Urinary bladder (tissue), 4 donors: Measurements from ENCODE around the gene ZNF625. TPM values are rescaled to one million over a fixed set of nuclear protein-coding genes. Genes with fewer than 3 reads are reported as not detected.

Source experiments
- DNase-seq: peaks from one replicate; pipeline ENCODE4 v3.0.0-alpha.2; 2015; ENCODE audit errors: extremely low spot score
- H3K27ac ChIP-seq: one replicate; pipeline ENCODE4 v1.5.1; 2013; ENCODE audit warnings: low read depth, mild to moderate bottlenecking, moderate library complexity
- H3K36me3 ChIP-seq: one replicate; pipeline ENCODE4 v1.6.1; 2013; ENCODE audit warnings: mild to moderate bottlenecking, moderate library complexity; ENCODE audit not compliant: insufficient read depth
- H3K4me1 ChIP-seq: one replicate; pipeline ENCODE4 v1.6.1; 2013; ENCODE audit warnings: mild to moderate bottlenecking, moderate library complexity; ENCODE audit not compliant: insufficient read depth
- H3K4me3 ChIP-seq: one replicate; pipeline ENCODE4 v1.5.1; 2013; ENCODE audit warnings: low read depth, low read length
- WGBS: extraction: QIAGEN DNeasy Blood & Tissue Kit; methylation state at CpG from one replicate; pipeline ENCODE4 v1.1.7; 2013; 5-methylcytosine and 5-hydroxymethylcytosine counted together
- polyA plus RNA-seq: library from polyadenylated mRNA; stranded (reverse); fragments of 200-250 nt; gene quantifications from one replicate; pipeline ENCODE4 v1.2.3, GENCODE V29; 2013
- total RNA-seq: library from RNA; depleted of rRNA; stranded (reverse); fragments of >200 nt; gene quantifications from one replicate; pipeline ENCODE4 v1.2.3, GENCODE V29; 2014
- donor health status: healthy with polysubstance abuse.
- donor health status: healthy.

ZNF625 gene
- total and polyA plus RNA-seq, 2 donors, result 1.6 to 26.9 TPM

DNA sequence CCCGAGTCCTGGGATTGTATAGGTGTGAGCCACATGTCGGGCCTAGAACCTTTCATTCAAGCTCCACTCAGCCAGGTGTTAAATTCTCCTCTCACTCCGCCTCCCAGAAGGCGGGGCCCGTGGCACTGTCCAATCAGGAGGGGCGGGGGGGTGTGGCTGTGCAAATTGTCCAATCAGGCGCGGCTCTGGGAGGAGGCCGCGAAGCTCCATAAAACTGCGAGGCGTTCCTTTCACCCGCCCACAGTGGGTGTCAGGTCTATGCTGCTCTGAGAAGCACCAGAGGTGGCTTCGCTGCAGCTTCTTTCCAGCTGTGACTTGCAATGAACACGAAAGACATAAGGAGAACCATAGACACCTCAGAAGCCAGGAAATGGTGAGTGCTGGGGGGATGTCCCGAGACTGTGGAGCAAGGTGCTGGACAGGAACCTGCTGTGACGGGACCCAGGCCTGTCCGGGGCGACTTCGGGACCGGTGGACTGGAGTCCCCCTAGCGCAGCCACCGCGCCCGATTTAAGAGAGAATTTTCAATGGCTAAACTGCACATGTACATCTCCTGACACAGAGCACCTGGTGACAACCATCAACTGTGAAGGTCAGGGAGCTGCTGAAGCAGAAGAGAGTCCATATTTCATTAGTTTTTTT, 3.4 kb upstream of the ZNF625 start:
- no peak overlapping the region for H3K27ac ChIP-seq
- no peaks in the 10 kb centered on the region for H3K4me1 ChIP-seq
- H3K4me3 ChIP-seq, result no peak overlapping the region
- WGBS, result 92% methylated on average over 25 of the region's 25 CpGs
- H3K36me3 ChIP-seq, result no peaks in the 10 kb centered on the region
- DNase-seq, result no peak

DNA sequence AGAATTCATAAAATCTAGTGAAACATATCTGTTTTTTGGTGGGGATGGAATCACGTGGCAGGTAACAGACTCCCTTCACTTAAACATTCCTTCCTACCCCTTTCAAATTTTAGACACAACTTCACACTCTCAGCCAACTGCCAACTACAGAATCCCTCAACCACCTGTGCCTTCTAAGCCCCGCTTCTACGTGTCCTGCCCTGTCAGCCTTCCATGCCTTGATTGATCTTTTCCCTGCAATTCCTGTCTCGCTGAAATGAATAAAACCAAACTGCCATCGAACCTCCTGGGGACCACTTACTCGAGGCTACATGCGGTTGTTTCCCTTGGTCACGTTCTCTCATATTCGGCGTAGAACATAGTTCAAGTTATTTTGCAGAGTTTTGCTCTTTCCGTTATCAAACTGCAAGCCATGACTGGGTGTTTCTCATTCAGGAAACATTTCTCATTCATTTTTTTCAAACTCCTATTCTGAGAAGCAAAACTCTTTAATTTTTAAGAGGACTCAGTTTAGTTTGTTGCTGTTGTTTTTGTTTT, 1.1 kb downstream of the ZNF625 start:
- no peak for DNase-seq
- Histone ChIP-seq H3K27ac (no peak overlapping the region), H3K4me3 (peak overlapping the region; percentile 79), H3K36me3 (no peaks in the 10 kb centered on the region), H3K4me1 (no peaks in the 10 kb centered on the region)
- 16% methylated on average over 11 of the region's 11 CpGs for WGBS

DNA sequence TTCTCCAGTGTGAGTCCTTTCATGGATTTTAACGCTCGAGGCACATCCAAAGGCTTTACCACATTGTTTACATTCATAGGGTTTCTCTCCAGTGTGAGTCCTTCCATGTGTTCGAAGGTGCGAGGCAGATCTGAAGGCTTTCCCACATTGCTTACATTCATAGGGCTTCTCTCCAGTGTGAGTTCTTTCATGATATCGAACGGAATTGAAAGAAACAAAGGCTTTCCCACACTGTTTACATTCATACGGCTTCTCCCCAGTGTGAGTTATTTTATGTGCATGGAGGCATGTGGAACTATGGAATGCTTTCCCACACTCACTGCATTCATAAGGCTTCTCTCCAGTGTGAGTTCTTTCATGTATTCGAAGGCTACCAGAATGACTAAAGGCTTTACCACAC, 11.2 kb downstream of the ZNF625 start:
- Histone ChIP-seq H3K36me3 (peaks cover 7% of the 10 kb centered on the region), H3K4me1 (no peaks in the 10 kb centered on the region), H3K27ac (no peak overlapping the region), H3K4me3 (no peak overlapping the region)
- 95% methylated on average over 8 of the region's 8 CpGs for WGBS
- DNase-seq, result no peak

DNA sequence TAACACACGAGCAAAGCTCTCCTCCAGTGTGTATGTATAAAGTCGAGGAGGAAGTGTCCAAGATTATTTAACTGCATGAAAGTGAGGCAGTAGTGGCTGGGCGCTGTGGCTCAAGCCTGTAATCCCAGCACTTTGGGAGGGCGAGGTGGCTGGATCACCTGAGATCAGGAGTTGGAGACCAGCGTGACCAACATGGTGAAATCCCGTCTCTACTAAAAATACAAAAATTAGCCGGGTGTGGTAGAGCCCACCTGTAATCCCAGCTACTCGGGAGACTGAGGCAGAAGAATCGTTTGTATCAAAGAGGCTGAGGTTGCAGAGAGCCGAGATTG, 15.2 kb downstream of the ZNF625 start:
- Histone ChIP-seq H3K4me1 (no peaks in the 10 kb centered on the region), H3K36me3 (peaks cover 7% of the 10 kb centered on the region), H3K4me3 (no peak overlapping the region), H3K27ac (no peak overlapping the region)
- 58% methylated on average over 10 of the region's 10 CpGs for WGBS
- no peak for DNase-seq

DNA sequence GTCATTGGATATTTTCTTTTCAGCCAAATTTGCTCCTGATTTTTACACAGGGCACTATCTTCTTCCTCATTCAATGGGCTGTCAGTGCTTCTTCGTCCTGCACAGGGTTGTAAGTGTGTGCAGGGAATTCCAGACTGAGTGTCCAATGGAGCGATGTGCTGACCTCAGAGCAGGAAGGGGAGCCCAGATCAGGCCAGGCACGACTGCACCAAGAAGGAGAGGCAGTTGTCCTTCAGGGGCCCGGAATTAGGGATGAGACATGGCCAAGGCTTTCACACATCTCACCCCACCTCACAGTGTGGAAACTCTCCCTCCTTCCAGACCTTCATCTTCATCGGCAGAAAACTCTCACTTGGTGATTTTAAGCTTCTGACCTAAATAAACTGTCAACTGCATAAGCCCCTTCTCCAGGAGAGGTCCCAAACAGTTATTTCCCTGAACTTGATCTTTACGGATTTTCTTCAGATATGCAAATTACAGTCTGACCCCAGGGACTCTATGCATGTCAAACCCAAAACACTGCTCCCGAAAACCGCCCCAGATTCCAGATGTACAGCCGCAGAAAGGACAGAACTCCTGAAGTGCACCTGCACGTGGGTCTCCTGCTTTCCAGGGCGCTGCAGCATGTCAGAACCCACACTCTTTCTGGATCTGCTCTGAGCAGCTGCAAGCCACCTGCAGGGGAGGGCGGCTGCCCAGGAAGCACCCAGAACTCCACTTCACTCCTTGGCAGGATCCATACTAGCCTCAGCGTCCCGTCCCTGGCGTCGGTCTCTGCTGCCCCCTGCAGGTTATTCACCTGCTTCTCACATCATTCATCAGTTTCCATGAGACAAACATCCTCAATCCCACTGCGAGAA, 15.8 kb downstream of the ZNF625 start:
- 5% methylated on average over 17 of the region's 17 CpGs for WGBS
- Histone ChIP-seq H3K36me3 (peaks cover 6% of the 10 kb centered on the region), H3K4me3 (peak overlapping the region; percentile 77), H3K4me1 (no peaks in the 10 kb centered on the region), H3K27ac (no peak overlapping the region)
- DNase-seq, result peak; percentile 61

DNA sequence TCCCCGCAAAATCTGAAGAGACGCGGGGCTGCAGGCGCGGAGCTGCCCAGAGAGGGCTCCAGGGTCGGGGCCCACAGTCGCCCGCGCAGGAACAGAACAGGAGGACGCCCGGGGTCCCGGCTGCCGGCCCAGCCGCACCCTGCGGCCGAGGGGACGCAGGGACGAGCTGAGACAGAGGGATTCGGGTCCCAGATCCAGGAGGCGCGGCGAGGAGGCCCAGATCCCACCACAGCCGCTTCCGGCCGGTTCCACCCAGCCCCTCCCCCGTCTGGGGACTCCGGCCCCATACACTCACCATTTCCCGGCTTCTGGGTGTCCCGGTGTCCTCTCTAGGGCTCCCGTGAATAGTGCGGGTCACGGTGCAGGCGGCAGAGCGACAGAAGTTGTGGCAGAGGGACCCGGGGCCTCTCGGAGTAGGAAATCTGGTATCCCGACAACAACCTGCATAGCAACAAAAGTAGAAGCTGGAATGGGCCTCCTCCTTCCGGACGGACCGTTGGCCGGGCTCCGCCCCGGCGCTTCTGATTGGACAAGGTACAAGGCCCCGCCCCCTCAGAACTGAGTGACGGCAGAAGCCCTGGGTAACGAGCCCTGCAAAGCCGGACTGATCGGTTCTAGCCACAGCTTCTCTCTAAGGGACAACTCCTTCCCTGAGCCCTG, 16.5 kb downstream of the ZNF625 start, which contains the start of gene ZNF20:
TSS of gene ZNF20 (minus strand) at position 466 of the 660 bp plus-strand sequence. CDS start at position 298, 168 bp downstream.
- H3K27ac ChIP-seq, result peak within 1 kb of the TSS; percentile 84
- no peaks in the 10 kb centered on the region for H3K4me1 ChIP-seq
- peak within 1 kb of the TSS; percentile 77 for H3K4me3 ChIP-seq
- H3K36me3 ChIP-seq, result peaks cover 4% of the 10 kb centered on the region
- DNase-seq, result peak; percentile 90
- under 1% methylated on average over 49 of the region's 49 CpGs for WGBS

DNA sequence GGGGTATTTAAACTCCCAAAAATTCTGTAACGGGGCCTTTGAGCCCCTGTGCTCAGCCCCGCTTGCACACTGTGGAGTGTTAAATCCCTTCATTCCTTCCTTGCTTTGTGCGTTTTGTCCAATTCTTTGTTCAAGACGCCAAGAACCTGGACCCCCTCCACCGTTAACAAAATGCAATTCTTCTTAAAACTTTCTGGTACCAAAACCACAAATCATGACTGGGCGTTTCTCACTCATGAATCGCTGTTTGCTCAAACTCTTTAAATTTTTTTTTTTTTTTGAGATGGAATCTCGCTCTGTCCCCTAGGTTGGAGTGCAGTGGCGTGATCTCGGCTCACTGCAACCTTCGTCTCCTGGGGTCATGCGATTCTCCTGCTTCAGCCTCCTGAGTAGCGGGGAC, 17.3 kb downstream of the ZNF625 start:
- no peak for DNase-seq
- peak overlapping the region; percentile 77 for H3K4me3 ChIP-seq
- H3K4me1 ChIP-seq, result no peaks in the 10 kb centered on the region
- 18% methylated on average over 13 of the region's 13 CpGs for WGBS
- H3K27ac ChIP-seq, result no peak overlapping the region
- H3K36me3 ChIP-seq, result peaks cover 6% of the 10 kb centered on the region

DNA sequence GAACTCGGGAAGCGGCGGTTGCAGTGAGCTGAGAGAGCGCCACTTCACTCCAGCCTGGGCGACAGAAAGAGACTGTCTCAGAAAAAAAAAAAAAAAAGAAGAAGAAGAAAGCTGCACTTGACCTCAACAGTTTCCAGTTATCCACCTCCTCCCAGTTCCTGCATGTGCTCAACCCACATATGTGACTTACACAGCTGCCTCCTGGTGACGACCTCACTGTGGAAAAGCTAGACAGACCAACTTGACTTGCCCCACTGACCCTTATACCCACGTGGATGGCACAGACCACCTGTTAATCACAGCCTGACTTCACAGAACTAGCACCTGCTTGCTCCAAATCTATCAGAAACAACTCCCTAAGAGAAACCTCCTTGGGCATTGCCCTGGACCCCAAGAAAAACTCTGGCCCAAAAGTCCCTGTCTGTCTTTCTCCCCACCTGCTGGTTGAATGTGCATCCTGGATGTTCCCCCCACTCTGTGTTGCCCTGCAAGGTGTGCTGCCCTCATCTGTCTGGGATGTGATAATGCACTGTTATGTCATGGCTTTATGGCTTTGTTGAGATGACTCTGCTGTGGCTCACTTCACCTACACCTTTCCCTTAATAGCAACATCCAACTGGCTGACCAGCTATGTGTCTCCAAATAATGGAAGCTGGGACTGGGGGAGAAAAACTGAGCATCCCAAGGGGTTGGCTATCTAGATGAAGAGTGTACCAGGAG, 19.2 kb downstream of the ZNF625 start:
- Histone ChIP-seq H3K4me3 (no peak overlapping the region), H3K36me3 (peaks cover 18% of the 10 kb centered on the region), H3K27ac (no peak overlapping the region), H3K4me1 (no peaks in the 10 kb centered on the region)
- WGBS, result 83% methylated on average over 7 of the region's 7 CpGs
- no peak for DNase-seq

DNA sequence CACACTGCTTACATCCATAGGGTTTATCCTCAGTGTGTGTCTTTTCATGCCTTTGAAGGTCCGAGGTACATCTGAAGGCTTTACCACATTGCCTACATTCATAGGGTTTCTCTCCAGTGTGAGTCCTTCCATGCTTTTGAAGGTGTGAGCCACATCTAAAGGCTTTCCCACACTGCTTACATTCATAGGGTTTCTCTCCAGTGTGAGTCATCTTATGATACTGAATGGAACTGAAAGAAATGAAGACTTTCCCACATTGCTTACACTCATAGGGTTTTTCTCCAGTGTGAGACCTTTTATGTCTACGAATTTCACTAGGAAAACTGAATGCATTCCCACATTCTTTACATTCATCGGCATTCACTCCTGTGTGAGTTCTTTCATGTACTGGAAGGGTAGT, 23.5 kb downstream of the ZNF625 start:
- Histone ChIP-seq H3K4me3 (no peak overlapping the region), H3K27ac (no peak overlapping the region), H3K36me3 (peaks cover 20% of the 10 kb centered on the region), H3K4me1 (no peaks in the 10 kb centered on the region)
- no peak for DNase-seq
- 97% methylated on average over 3 of the region's 3 CpGs for whole genome bisulfite sequencing

DNA sequence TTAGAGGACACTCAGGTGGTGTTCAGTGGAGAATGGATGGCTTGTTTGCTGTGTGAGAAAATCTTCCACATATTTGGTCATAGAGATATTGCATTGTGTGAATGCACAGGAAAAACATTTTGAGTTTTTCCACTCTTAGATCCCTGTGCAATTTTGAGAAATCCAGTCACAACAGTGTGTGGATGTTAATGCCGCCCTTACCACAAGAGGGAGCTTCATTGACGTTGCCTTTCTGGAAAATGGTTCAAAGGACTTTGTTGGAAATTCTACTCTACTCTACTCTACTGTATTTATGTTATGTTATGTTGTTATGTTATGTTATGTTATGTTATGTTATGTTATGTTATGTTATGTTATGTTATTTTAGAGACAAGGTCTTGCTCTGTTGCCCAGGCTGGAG, 29.8 kb downstream of the ZNF625 start:
- H3K4me1 ChIP-seq, result no peaks in the 10 kb centered on the region
- no peak overlapping the region for H3K4me3 ChIP-seq
- 28% methylated on average over 2 of the region's 2 CpGs for WGBS
- H3K27ac ChIP-seq, result no peak overlapping the region
- no peaks in the 10 kb centered on the region for H3K36me3 ChIP-seq
- DNase-seq, result no peak

DNA sequence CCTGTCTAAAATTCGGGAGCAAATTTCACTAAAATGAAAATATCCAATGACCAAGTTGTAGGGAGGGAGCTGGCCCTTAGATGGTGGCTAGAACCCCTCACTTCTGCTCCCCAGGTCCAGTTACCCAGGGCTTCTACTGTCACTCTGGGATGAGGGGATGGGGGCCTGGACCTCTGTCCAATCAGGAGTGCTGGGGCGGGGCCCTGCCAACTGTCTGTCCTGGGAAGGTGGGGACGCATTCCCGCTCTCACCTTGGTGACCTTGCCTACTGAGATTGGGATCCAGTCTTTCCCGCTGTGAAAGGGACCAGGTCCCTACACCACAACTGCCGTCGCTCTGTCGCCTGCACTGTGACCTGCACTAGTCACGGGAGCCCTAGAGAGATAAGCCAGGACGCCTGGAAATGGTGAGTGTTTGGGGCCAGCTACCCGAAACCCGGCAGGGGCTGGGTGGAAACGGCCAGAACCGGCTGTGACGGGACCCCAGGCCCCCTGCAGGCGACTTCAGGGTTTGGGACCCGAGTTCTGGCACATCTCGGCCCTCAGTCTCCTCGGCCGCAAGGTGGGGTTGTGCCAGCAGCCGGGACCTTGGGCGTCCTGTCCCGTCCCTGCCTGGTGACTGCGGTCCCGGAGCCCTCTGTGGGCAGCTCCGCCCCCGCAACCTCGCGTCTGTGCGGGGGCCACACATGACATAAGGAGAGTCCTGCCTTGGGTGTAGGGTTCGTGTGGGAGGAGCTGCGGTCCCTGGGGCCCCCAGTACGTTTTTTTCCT, 39.1 kb downstream of the ZNF625 start:
- DNase-seq, result no peak
- no peak overlapping the region for H3K4me3 ChIP-seq
- H3K27ac ChIP-seq, result no peak overlapping the region
- no peaks in the 10 kb centered on the region for H3K4me1 ChIP-seq
- 73% methylated on average over 33 of the region's 33 CpGs for WGBS
- no peaks in the 10 kb centered on the region for H3K36me3 ChIP-seq

DNA sequence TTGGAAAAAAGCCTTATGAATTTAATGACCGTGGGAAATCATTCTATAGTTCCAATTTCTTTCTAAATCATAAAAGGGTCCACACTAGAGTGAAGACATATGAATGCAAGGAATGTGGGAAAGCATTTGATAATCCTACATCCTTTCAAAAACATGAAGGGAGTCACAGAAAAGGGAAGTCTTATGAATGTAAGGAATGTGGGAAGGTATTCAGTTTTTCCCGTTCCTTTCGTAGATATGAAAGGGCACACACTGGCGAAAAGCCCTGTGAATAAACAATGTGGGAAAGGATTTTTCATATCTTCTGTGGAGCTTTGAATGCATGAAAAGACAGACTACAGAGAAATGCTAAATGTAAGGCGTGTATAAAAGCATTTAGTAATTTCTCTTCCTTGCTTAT, 43.4 kb downstream of the ZNF625 start:
- DNase-seq, result no peak
- WGBS, result 89% methylated on average over 5 of the region's 5 CpGs
- Histone ChIP-seq H3K27ac (no peak overlapping the region), H3K36me3 (peaks cover 3% of the 10 kb centered on the region), H3K4me3 (no peak overlapping the region), H3K4me1 (no peaks in the 10 kb centered on the region)

DNA sequence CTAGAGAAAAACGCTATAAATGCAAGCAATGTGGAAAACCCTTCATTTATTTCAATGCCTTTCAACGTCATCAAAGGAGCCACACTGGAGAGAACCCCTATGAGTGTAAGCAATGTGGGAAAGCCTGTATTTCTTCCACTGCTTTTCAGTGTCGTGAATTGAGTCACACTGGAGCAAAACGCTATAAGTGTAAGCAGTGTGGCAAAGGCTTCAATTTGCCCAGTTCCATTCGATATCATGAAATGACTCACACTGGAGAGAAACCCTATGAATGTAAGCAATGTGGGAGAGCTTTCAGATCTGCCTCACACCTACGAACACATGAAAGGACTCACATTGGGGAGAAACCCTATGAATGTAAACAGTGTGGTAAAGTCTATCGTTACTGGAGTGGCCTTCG, 43.8 kb downstream of the ZNF625 start:
- H3K4me3 ChIP-seq, result no peak overlapping the region
- DNase-seq, result no peak
- no peaks in the 10 kb centered on the region for H3K4me1 ChIP-seq
- H3K36me3 ChIP-seq, result peaks cover 3% of the 10 kb centered on the region
- WGBS, result 95% methylated on average over 8 of the region's 8 CpGs
- H3K27ac ChIP-seq, result no peak overlapping the region
